ENCODE data around the gene PTPRN2. TPM values are rescaled to one million over a fixed set of nuclear protein-coding genes. Genes with fewer than 3 reads are reported as not detected.

PTPRN2 gene
- total RNA-seq, 5 donors from 2014 or later (not counting 1 experiment from before 2014, with no cell fraction given): 0.60 to 1.7 (median 0.82) TPM

DNA sequence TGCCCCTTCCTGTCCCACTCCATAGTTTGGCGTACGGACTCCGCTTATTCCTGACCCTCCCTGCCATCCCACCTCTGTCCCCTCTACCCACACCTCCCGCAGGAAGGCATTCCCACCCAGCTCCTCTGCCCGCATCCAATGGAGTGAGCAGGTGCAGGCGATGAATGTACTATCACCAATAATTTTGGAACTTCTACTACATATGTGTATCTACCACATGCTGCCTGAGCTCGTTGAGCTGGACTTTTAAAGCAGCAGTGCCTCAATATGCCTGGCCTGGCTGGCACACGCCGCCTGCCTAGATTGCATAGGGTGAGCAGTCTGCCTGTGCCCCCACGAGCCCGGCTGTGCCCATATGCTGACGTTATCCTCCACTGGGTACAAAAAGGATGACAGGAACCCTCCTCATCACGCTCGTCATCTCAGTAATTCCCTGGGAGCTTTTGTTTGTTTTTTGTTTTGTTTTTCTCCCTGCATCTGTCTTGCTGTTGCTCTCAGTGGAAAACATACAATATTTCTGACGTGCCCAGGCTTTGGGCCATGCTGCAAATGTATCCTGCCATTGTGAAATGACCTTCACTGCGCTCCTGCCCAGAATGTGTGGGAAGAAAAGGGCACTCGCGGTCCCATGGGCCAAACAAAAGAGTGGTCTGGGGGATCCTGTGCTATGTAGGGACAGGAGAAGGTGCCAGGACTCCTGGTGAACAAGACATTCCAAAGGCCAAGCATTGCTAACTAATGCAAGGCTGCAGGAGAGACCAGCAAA lies 302.8 kb downstream of the PTPRN2 start:
- CTCF ChIA-PET: no interaction called here
- no peak overlapping the region for H3K4me3 ChIP-seq (ENCODE audit: control insufficient read depth in 1 of 2, extremely low read depth in 1 of 2, low read length in 1 of 2)
- Mint-ChIP-seq H3K27ac (no peak overlapping the region), H3K4me3 (no peak overlapping the region), H3K4me1 (no peaks in the 10 kb centered on the region), H3K27me3 (no peaks in the 10 kb centered on the region), H3K9me3 (peaks cover 25 to 41% (median 26%) of the 10 kb centered on the region in 3 donors), H3K36me3 (no peaks in the 10 kb centered on the region)
- H3K9me3 ChIP-seq: peaks cover 2% of the 10 kb centered on the region
- no peak overlapping the region for H3K27ac ChIP-seq (ENCODE audit: low read length)
- POLR2A ChIA-PET: no interaction called here
- DNase-seq (no peak), ATAC-seq (replicated peaks in 1 of 4) (no peak)
- H3K27me3 ChIP-seq (replicated peaks in 1 of 2; ENCODE audit: control insufficient read depth in 2 of 2, extremely low read depth in 1 of 2, insufficient read depth in 2 of 2, low read length in 1 of 2): peaks cover 0 to 2% of the 10 kb centered on the region in 2 experiments
- H3K4me1 ChIP-seq (ENCODE audit: control insufficient read depth in 1 of 2, extremely low read depth in 1 of 2, insufficient read depth in 2 of 2, low read length in 2 of 2): no peaks in the 10 kb centered on the region
- no peaks in the 10 kb centered on the region for H3K36me3 ChIP-seq (ENCODE audit: control insufficient read depth in 2 of 2, extremely low read depth in 1 of 2, insufficient read depth in 1 of 2, low read length in 1 of 2)
- 74% methylated on average over 11 of the region's 18 CpGs for WGBS (ENCODE audit: insufficient coverage)

DNA sequence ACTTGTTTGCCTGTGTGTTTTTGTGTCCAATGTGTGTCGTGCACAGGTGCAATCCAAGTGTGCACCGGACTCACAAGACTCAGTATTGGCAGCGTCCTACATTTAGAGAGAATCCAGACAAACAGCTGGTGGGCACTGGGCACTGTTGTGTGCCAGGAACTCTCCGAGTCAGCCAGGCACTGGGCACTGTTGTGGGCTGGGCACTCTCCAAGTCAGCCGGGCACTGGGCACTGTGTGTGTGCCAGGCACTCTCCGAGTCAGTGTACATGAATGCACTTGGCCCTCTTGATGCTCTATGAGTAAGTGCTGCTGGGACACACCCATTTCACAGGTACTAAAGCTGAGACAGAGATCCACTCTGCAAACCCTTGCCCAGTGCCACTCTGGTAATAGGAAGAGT lies 303.5 kb downstream of the PTPRN2 start:
- H3K4me1 Mint-ChIP-seq: no peaks in the 10 kb centered on the region
- peaks cover 2% of the 10 kb centered on the region for H3K9me3 ChIP-seq
- H3K36me3 ChIP-seq (ENCODE audit: control insufficient read depth in 2 of 2, extremely low read depth in 1 of 2, insufficient read depth in 1 of 2, low read length in 1 of 2): no peaks in the 10 kb centered on the region
- H3K27me3 ChIP-seq (replicated peaks in 1 of 2; ENCODE audit: control insufficient read depth in 2 of 2, extremely low read depth in 1 of 2, insufficient read depth in 2 of 2, low read length in 1 of 2): no peaks in the 10 kb centered on the region
- no peak for DNase-seq
- H3K36me3 Mint-ChIP-seq: no peaks in the 10 kb centered on the region
- ATAC-seq (replicated peaks in 1 of 4): no peak
- POLR2A ChIA-PET: no interaction called here
- no peak overlapping the region for H3K4me3 ChIP-seq (ENCODE audit: control insufficient read depth in 1 of 2, extremely low read depth in 1 of 2, low read length in 1 of 2)
- H3K9me3 Mint-ChIP-seq: peaks cover 19 to 34% (median 21%) of the 10 kb centered on the region in 3 donors
- no peak overlapping the region for H3K27ac ChIP-seq (ENCODE audit: low read length)
- CTCF ChIA-PET: no interaction called here
- no peaks in the 10 kb centered on the region for H3K4me1 ChIP-seq (ENCODE audit: control insufficient read depth in 1 of 2, extremely low read depth in 1 of 2, insufficient read depth in 2 of 2, low read length in 2 of 2)
- no peaks in the 10 kb centered on the region for H3K27me3 Mint-ChIP-seq
- 85% methylated on average over 6 of the region's 6 CpGs for WGBS (ENCODE audit: insufficient coverage)
- no peak overlapping the region for H3K4me3 Mint-ChIP-seq
- no peak overlapping the region for H3K27ac Mint-ChIP-seq

DNA sequence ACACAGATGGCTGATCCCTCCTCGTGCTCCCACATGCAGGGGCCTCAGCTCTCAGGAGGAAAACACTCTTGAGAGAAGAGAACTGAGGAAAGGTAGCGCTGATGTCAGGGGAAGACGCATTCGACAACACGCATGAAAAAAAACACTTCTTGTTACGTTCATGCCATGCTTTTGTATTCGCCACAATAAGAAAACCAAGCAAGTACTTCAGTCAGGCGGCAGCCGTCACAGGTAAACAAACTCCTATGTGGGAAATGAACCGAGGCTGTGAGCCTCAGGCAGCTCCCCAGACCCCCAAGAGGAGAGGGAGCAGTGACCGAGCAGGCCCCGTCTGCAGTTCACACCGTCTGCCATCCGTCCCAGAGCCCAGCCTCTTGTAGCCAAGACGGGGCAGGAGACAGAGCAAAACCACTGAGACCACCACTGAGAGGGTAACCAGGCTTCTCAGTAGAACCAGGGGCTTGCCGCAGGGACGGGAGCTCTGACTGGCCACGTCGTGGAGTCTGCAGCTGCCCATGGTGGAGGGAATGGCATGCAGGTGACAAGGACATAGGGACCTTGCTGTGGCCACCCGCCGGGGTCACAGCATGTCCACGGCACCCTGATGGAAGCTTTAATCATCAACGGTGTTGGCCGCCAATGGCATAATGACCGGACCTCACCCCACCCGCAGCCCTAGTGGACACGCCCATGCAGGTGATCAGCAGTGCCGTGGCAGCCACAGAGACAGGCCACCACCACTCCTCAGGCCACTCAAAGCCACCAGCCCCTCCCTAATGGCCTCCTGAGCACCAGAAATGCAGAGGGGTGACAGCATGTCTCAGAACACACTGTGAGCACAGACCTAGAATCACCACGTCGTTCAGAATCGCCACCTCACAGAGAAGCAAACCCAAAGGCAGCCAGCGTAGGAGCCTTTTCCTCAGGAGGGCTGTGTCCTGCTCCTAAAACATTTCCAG lies 304.3 kb downstream of the PTPRN2 start:
- H3K36me3 ChIP-seq (ENCODE audit: control insufficient read depth in 2 of 2, extremely low read depth in 1 of 2, insufficient read depth in 1 of 2, low read length in 1 of 2): no peaks in the 10 kb centered on the region
- ChIA-PET CTCF (interaction anchor here in 1 of 2 donors (0.6 kb wide), 1 partner anchor 11 kb away, joined by 3 read pairs; no protein-coding TSS in a partner anchor), POLR2A (no interaction called here)
- no peak for ATAC-seq (replicated peaks in 1 of 4)
- Mint-ChIP-seq H3K9me3 (peaks cover 10 to 26% (median 15%) of the 10 kb centered on the region in 3 donors), H3K27me3 (no peaks in the 10 kb centered on the region), H3K27ac (no peak overlapping the region), H3K4me3 (no peak overlapping the region), H3K36me3 (no peaks in the 10 kb centered on the region), H3K4me1 (no peaks in the 10 kb centered on the region)
- no peaks in the 10 kb centered on the region for H3K4me1 ChIP-seq (ENCODE audit: control insufficient read depth in 1 of 2, extremely low read depth in 1 of 2, insufficient read depth in 2 of 2, low read length in 2 of 2)
- no peaks in the 10 kb centered on the region for H3K27me3 ChIP-seq (replicated peaks in 1 of 2; ENCODE audit: control insufficient read depth in 2 of 2, extremely low read depth in 1 of 2, insufficient read depth in 2 of 2, low read length in 1 of 2)
- H3K9me3 ChIP-seq: peaks cover 2% of the 10 kb centered on the region
- no peak overlapping the region for H3K27ac ChIP-seq (ENCODE audit: low read length)
- DNase-seq: no peak
- WGBS (ENCODE audit: insufficient coverage): 85% methylated on average over 27 of the region's 32 CpGs
- no peak overlapping the region for H3K4me3 ChIP-seq (ENCODE audit: control insufficient read depth in 1 of 2, extremely low read depth in 1 of 2, low read length in 1 of 2)

DNA sequence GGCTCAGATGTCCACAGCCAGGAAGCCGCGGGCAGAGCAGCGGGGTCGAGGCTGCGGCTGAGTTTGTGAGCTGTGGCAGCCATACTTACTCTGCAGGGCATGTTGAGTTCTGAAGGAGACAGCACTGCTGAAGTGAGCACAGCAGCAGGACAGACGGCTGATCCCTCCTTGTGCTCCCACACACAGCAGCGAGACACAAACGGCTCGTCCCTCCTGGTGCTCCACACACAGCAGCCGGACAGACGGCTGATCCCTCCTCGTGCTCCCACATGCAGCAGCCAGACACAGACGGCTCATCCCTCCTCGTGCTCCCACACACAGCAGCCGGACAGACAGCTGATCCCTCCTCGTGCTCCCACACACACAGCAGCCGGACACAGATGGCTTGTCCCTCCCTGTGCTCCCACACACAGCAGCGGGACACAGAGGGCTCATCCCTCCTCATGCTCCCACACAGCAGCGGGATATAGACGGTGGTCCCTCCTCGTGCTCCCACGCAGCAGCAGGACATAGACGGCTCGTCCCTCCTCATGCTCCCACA lies 305.1 kb downstream of the PTPRN2 start:
- Histone ChIP-seq H3K4me1 (ENCODE audit: control insufficient read depth in 1 of 2, extremely low read depth in 1 of 2, insufficient read depth in 2 of 2, low read length in 2 of 2) (no peaks in the 10 kb centered on the region), H3K27ac (ENCODE audit: low read length) (no peak overlapping the region), H3K9me3 (no peaks in the 10 kb centered on the region), H3K27me3 (replicated peaks in 1 of 2; ENCODE audit: control insufficient read depth in 2 of 2, extremely low read depth in 1 of 2, insufficient read depth in 2 of 2, low read length in 1 of 2) (no peaks in the 10 kb centered on the region), H3K36me3 (ENCODE audit: control insufficient read depth in 2 of 2, extremely low read depth in 1 of 2, insufficient read depth in 1 of 2, low read length in 1 of 2) (no peaks in the 10 kb centered on the region), H3K4me3 (ENCODE audit: control insufficient read depth in 1 of 2, extremely low read depth in 1 of 2, low read length in 1 of 2) (no peak overlapping the region)
- no peaks in the 10 kb centered on the region for H3K4me1 Mint-ChIP-seq
- WGBS (ENCODE audit: insufficient coverage): 78% methylated on average over 18 of the region's 24 CpGs
- CTCF ChIA-PET: no interaction called here
- H3K27ac Mint-ChIP-seq: no peak overlapping the region
- POLR2A ChIA-PET: no interaction called here
- no peaks in the 10 kb centered on the region for H3K27me3 Mint-ChIP-seq
- H3K4me3 Mint-ChIP-seq: no peak overlapping the region
- no peaks in the 10 kb centered on the region for H3K36me3 Mint-ChIP-seq
- peaks cover 7 to 19% (median 14%) of the 10 kb centered on the region in 3 donors for H3K9me3 Mint-ChIP-seq
- ATAC-seq (replicated peaks in 1 of 4) (no peak), DNase-seq (no peak)

DNA sequence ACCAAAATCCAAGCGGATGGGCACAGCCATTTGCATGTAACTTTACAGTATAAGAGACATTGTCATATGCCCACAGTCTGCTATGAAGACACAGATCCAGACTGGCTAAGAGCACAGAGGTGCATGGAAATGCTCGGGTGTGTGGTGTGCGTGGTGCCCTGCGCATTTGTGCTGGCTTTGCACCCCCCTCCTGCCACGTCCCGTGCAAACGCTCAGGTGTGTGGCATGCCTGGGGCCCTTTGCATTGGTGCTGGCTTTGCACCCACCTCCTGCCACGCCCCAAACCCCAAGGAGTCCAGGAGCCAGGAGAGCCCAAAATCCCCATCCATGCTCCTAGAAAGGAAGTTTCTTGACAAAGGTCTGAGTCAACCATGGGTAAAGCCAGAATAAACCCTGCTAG lies 306.2 kb downstream of the PTPRN2 start:
- H3K4me3 Mint-ChIP-seq: no peak overlapping the region
- no peak overlapping the region for H3K4me3 ChIP-seq (ENCODE audit: control insufficient read depth in 1 of 2, extremely low read depth in 1 of 2, low read length in 1 of 2)
- no peaks in the 10 kb centered on the region for H3K27me3 Mint-ChIP-seq
- no peaks in the 10 kb centered on the region for H3K4me1 Mint-ChIP-seq
- WGBS (ENCODE audit: insufficient coverage): 76% methylated on average over 7 of the region's 8 CpGs
- no peaks in the 10 kb centered on the region for H3K4me1 ChIP-seq (ENCODE audit: control insufficient read depth in 1 of 2, extremely low read depth in 1 of 2, insufficient read depth in 2 of 2, low read length in 2 of 2)
- ChIA-PET POLR2A (no interaction called here), CTCF (no interaction called here)
- H3K9me3 ChIP-seq: no peaks in the 10 kb centered on the region
- H3K36me3 Mint-ChIP-seq: no peaks in the 10 kb centered on the region
- H3K27ac Mint-ChIP-seq: no peak overlapping the region
- no peak for DNase-seq
- peaks cover 3 to 8% (median 6%) of the 10 kb centered on the region in 3 donors for H3K9me3 Mint-ChIP-seq
- H3K36me3 ChIP-seq (ENCODE audit: control insufficient read depth in 2 of 2, extremely low read depth in 1 of 2, insufficient read depth in 1 of 2, low read length in 1 of 2): no peaks in the 10 kb centered on the region
- no peaks in the 10 kb centered on the region for H3K27me3 ChIP-seq (replicated peaks in 1 of 2; ENCODE audit: control insufficient read depth in 2 of 2, extremely low read depth in 1 of 2, insufficient read depth in 2 of 2, low read length in 1 of 2)
- H3K27ac ChIP-seq (ENCODE audit: low read length): no peak overlapping the region
- ATAC-seq (replicated peaks in 1 of 4): no peak

DNA sequence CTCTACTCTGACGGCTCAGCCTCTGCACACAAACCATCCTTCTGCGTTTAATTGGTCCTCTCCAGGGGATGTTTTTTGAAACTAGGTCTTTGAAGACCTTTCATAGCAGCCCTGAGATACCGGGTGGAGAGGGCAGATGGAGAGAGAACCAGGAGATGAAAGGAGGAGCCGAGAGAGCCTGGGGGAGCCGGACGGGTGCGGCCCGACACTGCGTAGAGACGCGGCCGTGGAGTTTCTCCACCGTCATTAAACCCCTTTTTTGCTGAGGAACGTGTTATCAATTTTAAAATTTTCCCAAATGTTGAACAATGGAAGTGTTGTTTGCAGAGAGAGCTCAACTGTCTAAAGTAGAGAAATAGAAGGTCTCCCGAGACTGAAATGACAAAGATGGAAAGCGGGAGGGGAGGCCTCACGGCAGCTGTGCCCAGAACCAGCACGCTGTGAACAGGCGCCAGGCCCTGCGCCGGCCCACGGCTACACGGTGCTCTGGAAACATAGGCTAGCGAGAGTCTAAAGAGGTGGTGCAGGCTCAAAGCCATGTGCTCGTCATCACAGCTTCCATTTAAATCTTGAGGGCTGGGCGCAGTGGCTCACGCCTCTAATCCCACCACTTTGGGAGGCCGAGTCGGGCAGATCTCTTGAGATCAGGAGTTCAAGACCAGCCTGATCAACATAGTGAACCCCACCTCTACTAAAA lies 307.0 kb downstream of the PTPRN2 start:
- ATAC-seq (replicated peaks in 1 of 4): no peak
- H3K9me3 ChIP-seq: no peaks in the 10 kb centered on the region
- Mint-ChIP-seq H3K36me3 (no peaks in the 10 kb centered on the region), H3K9me3 (peaks cover 0 to 2% (median 2%) of the 10 kb centered on the region in 3 donors), H3K27me3 (no peaks in the 10 kb centered on the region), H3K4me3 (no peak overlapping the region), H3K27ac (no peak overlapping the region), H3K4me1 (no peaks in the 10 kb centered on the region)
- H3K4me1 ChIP-seq (ENCODE audit: control insufficient read depth in 1 of 2, extremely low read depth in 1 of 2, insufficient read depth in 2 of 2, low read length in 2 of 2): no peaks in the 10 kb centered on the region
- H3K27ac ChIP-seq (ENCODE audit: low read length): no peak overlapping the region
- H3K27me3 ChIP-seq (replicated peaks in 1 of 2; ENCODE audit: control insufficient read depth in 2 of 2, extremely low read depth in 1 of 2, insufficient read depth in 2 of 2, low read length in 1 of 2): no peaks in the 10 kb centered on the region
- H3K36me3 ChIP-seq (ENCODE audit: control insufficient read depth in 2 of 2, extremely low read depth in 1 of 2, insufficient read depth in 1 of 2, low read length in 1 of 2): no peaks in the 10 kb centered on the region
- ChIA-PET CTCF (no interaction called here), POLR2A (no interaction called here)
- DNase-seq: peak in 1 of 35 experiments; percentile 10
- WGBS (ENCODE audit: insufficient coverage): 90% methylated on average over 24 of the region's 29 CpGs
- H3K4me3 ChIP-seq (ENCODE audit: control insufficient read depth in 1 of 2, extremely low read depth in 1 of 2, low read length in 1 of 2): no peak overlapping the region
